H9 (cell line): Measurements from ENCODE around the gene ASB7. TPM values are rescaled to one million over a fixed set of nuclear protein-coding genes. Genes with fewer than 3 reads are reported as not detected.

ENCODE experiments used
- DNase-seq: peaks from one replicate; pipeline ENCODE4 v3.0.0-alpha.2; 2017
- H2AFZ ChIP-seq: one replicate; pipeline ENCODE4 v1.6.1; 2013; ENCODE audit warnings: mild to moderate bottlenecking, low read length, control low read depth, moderate library complexity
- H2AK5ac ChIP-seq: 2 replicates; pipeline ENCODE4 v1.6.1; 2013; ENCODE audit warnings: low read length, control low read depth, mixed read lengths; ENCODE audit not compliant: insufficient read length
- H2BK120ac ChIP-seq: one replicate; pipeline ENCODE4 v1.6.1; 2013; ENCODE audit warnings: low read depth, mild to moderate bottlenecking, low read length, control low read depth, inconsistent platforms; ENCODE audit not compliant: poor library complexity, severe bottlenecking
- H2BK12ac ChIP-seq: 2 replicates; pipeline ENCODE4 v1.6.1; 2013; ENCODE audit warnings: low read length, control low read depth, mixed read lengths, low read depth; ENCODE audit not compliant: insufficient read length
- H2BK15ac ChIP-seq: 2 replicates; pipeline ENCODE4 v1.6.1; 2013; ENCODE audit warnings: low read depth, low read length, control low read depth
- H2BK20ac ChIP-seq: one replicate; pipeline ENCODE4 v1.6.1; 2013; ENCODE audit warnings: low read depth, mild to moderate bottlenecking, low read length, control low read depth, inconsistent platforms; ENCODE audit not compliant: poor library complexity, severe bottlenecking
- H2BK5ac ChIP-seq: 2 replicates; pipeline ENCODE4 v1.6.1; 2013; ENCODE audit warnings: low read length, control low read depth, mixed read lengths; ENCODE audit not compliant: insufficient read length
- H3K14ac ChIP-seq: 2 replicates; pipeline ENCODE4 v1.6.1; 2013; ENCODE audit warnings: low read length, control low read depth; ENCODE audit not compliant: insufficient read depth
- H3K18ac ChIP-seq: 2 replicates; pipeline ENCODE4 v1.6.1; 2013; ENCODE audit warnings: low read depth, mild to moderate bottlenecking, mixed read lengths, low read length, control low read depth; ENCODE audit not compliant: insufficient read length
- H3K23ac ChIP-seq: 2 replicates; pipeline ENCODE4 v1.6.1; 2013; ENCODE audit warnings: low read length, control low read depth, mixed read lengths, low read depth; ENCODE audit not compliant: insufficient read length
- H3K23me2 ChIP-seq: 2 replicates; pipeline ENCODE4 v1.6.1; 2013; ENCODE audit warnings: low read depth, mild to moderate bottlenecking, mixed read lengths, low read length, control low read depth; ENCODE audit not compliant: insufficient read length, poor library complexity, severe bottlenecking
- H3K27ac ChIP-seq: 2 replicates; pipeline ENCODE4 v1.5.1; 2013; ENCODE audit warnings: low read length, control low read depth, mixed read lengths, low read depth; ENCODE audit not compliant: insufficient read length
- H3K27me3 ChIP-seq: 2 replicates; pipeline ENCODE4 v1.6.1; 2013; ENCODE audit warnings: low read length, control low read depth, inconsistent platforms; ENCODE audit not compliant: insufficient read depth
- H3K4ac ChIP-seq: 2 replicates; pipeline ENCODE4 v1.6.1; 2013; ENCODE audit warnings: low read depth, mild to moderate bottlenecking, control low read depth, inconsistent platforms, low read length, moderate library complexity
- H3K4me1 ChIP-seq: 2 replicates; pipeline ENCODE4 v1.6.1; 2013; ENCODE audit warnings: low read length, control low read depth, inconsistent platforms; ENCODE audit not compliant: insufficient read depth
- H3K4me2 ChIP-seq: 2 replicates; pipeline ENCODE4 v1.6.1; 2013; ENCODE audit warnings: low read length, control low read depth, mixed read lengths; ENCODE audit not compliant: insufficient read length, insufficient read depth
- H3K56ac ChIP-seq: 2 replicates; pipeline ENCODE4 v1.6.1; 2013; ENCODE audit warnings: low read depth, mild to moderate bottlenecking, mixed read lengths, low read length, control low read depth; ENCODE audit not compliant: insufficient read length
- H3K79me1 ChIP-seq: 2 replicates; pipeline ENCODE4 v1.6.1; 2013; ENCODE audit warnings: low read depth, mild to moderate bottlenecking, moderate library complexity, low read length, control low read depth, inconsistent platforms; ENCODE audit not compliant: insufficient read depth, poor library complexity, severe bottlenecking
- H3K79me2 ChIP-seq: 2 replicates; pipeline ENCODE4 v1.6.1; 2013; ENCODE audit warnings: low read length, control low read depth, inconsistent platforms; ENCODE audit not compliant: insufficient read depth
- H3K9ac ChIP-seq: 2 replicates; pipeline ENCODE4 v1.6.1; 2013; ENCODE audit warnings: low read length, control low read depth, mixed read lengths; ENCODE audit not compliant: insufficient read length; ENCODE audit errors: extremely low read depth
- H3K9me3 ChIP-seq: one replicate; pipeline ENCODE4 v1.6.1; 2013; ENCODE audit warnings: low read depth, low read length, inconsistent platforms; ENCODE audit not compliant: control insufficient read depth
- H3T11ph ChIP-seq: one replicate; pipeline ENCODE4 v1.6.1; 2013; ENCODE audit warnings: mild to moderate bottlenecking, low read length, control low read depth, inconsistent platforms
- H4K20me1 ChIP-seq: one replicate; pipeline ENCODE4 v1.6.1; 2013; ENCODE audit not compliant: control insufficient read depth, insufficient read length, insufficient read depth
- H4K5ac ChIP-seq: 2 replicates; pipeline ENCODE4 v1.6.1; 2013; ENCODE audit warnings: low read depth, mild to moderate bottlenecking, mixed read lengths, low read length, control low read depth; ENCODE audit not compliant: insufficient read length
- H4K8ac ChIP-seq: replicated peaks from 2 replicates; pipeline ENCODE4 v1.6.1; 2013; ENCODE audit warnings: low read length, control low read depth, mixed read lengths, low read depth; ENCODE audit not compliant: insufficient read length
- H4K91ac ChIP-seq: 2 replicates; pipeline ENCODE4 v1.6.1; 2013; ENCODE audit warnings: low read depth, mild to moderate bottlenecking, moderate library complexity, mixed read lengths, low read length, control low read depth; ENCODE audit not compliant: insufficient read length
- H3K27ac Mint-ChIP-seq, 3 experiments: 2 replicates in 2 of 3; 3 replicates in 1 of 3; pipeline ENCODE4 v1.8.0; 2020 to 2021; ENCODE audit warnings: mixed read lengths in 3 of 3, mild to moderate bottlenecking in 1 of 3, moderate library complexity in 1 of 3
- H3K27me3 Mint-ChIP-seq: 2 replicates; pipeline ENCODE4 v1.8.0; 2021; ENCODE audit warnings: low read depth, mild to moderate bottlenecking, moderate library complexity, mixed read lengths
- H3K36me3 Mint-ChIP-seq, 3 experiments: 2 replicates in 2 of 3; 3 replicates in 1 of 3; pipeline ENCODE4 v1.8.0; 2020 to 2021; ENCODE audit warnings: low read depth in 3 of 3, mixed read lengths in 3 of 3; ENCODE audit not compliant: insufficient read depth in 1 of 3
- H3K4me1 Mint-ChIP-seq, 2 experiments: 2 replicates each; pipeline ENCODE4 v1.8.0; 2020; ENCODE audit warnings: mixed read lengths in 2 of 2
- H3K4me3 Mint-ChIP-seq, 2 experiments: 2 replicates in 1 of 2; 3 replicates in 1 of 2; pipeline ENCODE4 v1.8.0; 2020 to 2021; ENCODE audit warnings: mild to moderate bottlenecking in 2 of 2, mixed read lengths in 2 of 2, moderate library complexity in 1 of 2
- H3K9me3 Mint-ChIP-seq, 2 experiments: 2 replicates in 1 of 2; 3 replicates in 1 of 2; pipeline ENCODE4 v1.8.0; 2020; ENCODE audit warnings: mild to moderate bottlenecking in 2 of 2, mixed read lengths in 2 of 2, moderate library complexity in 1 of 2
- CTCF ChIP-seq: fragments of 200-600 bp; sonication (generic); conservative IDR thresholded peaks from 3 replicates; pipeline ENCODE4 v1.8.0; 2021; ENCODE audit warnings: antibody characterized with exemption, mild to moderate bottlenecking
- WGBS: extraction: QIAGEN DNeasy Blood & Tissue Kit; methylation state at CpG from one replicate; pipeline ENCODE4 v1.1.7; 2013; ENCODE audit warnings: missing lambda C conversion rate, low lambda C conversion rate, mixed read lengths; ENCODE audit not compliant: insufficient read length; ENCODE audit errors: extremely low coverage; 5-methylcytosine and 5-hydroxymethylcytosine counted together
- total RNA-seq: library from RNA; stranded (reverse); gene quantifications from 2 replicates; pipeline ENCODE4 v1.2.1, GENCODE V29; 2021

The ASB7 gene
- total RNA-seq, 1 experiment from 2014 or later = 12.8 TPM

GRCh38 chr15:100690032-100690794, 87.8 kb downstream of the ASB7 start:
- Histone ChIP-seq H3K79me1 (no peaks in the 10 kb centered on the region), H3K18ac (no peak overlapping the region), H4K5ac (no peak overlapping the region), H3K4ac (no peak overlapping the region), H3K14ac (no peak overlapping the region), H3K9ac (no peak overlapping the region), H2AFZ (no peak overlapping the region), H4K8ac (no peak overlapping the region), H3T11ph (no peak overlapping the region), H3K56ac (no peak overlapping the region), H2BK120ac (no peak overlapping the region), H2BK15ac (no peak overlapping the region), H2BK5ac (no peak overlapping the region), H2AK5ac (no peak overlapping the region), H4K91ac (no peak overlapping the region), H3K27ac (no peak overlapping the region), H3K27me3 (no peaks in the 10 kb centered on the region), H3K4me2 (no peak overlapping the region), H2BK20ac (no peak overlapping the region), H3K23ac (no peak overlapping the region), H3K9me3 (no peaks in the 10 kb centered on the region), H4K20me1 (no peaks in the 10 kb centered on the region), H2BK12ac (no peak overlapping the region), H3K4me1 (no peaks in the 10 kb centered on the region), H3K79me2 (no peaks in the 10 kb centered on the region), H3K23me2 (no peaks in the 10 kb centered on the region)
- Mint-ChIP-seq H3K4me3 (no peak overlapping the region), H3K27me3 (peaks cover 10% of the 10 kb centered on the region), H3K9me3 (peaks cover 0 to under 1% of the 10 kb centered on the region in 2 experiments; a peak in 1 of 5 replicates), H3K27ac (no peak overlapping the region), H3K4me1 (peaks cover 3 to 6% of the 10 kb centered on the region in 2 experiments; a peak in 2 of 4 replicates), H3K36me3 (no peaks in the 10 kb centered on the region)
- TF ChIP-seq CTCF = no peak
- DNase-seq = peak; percentile 3
- no CpG with 5 or more reads among the region's 18 CpGs for WGBS
